HepG2 (cell line): Measurements from ENCODE around the gene CEP68.

ENCODE experiments used
- TF ChIP-seq, protein P1 (sequence below), 2 experiments: fragments of 450-650 bp in 1 of 2; sonication (generic) in 1 of 2; formaldehyde crosslinking in 1 of 2; IDR thresholded peaks; 2 replicates each; pipeline versions ENCODE4 v1.6.1 to v1.8.0; 2016 to 2022; ENCODE audit warnings: antibody characterized with exemption in 1 of 2, mild to moderate bottlenecking in 1 of 2, missing genetic modification reagents in 1 of 2
- TF ChIP-seq, protein P2 (sequence below): sonication (generic); formaldehyde crosslinking; IDR thresholded peaks from 2 replicates; pipeline ENCODE4 v1.5.0; 2020; ENCODE audit warnings: mild to moderate bottlenecking, missing genetic modification reagents

DNA sequence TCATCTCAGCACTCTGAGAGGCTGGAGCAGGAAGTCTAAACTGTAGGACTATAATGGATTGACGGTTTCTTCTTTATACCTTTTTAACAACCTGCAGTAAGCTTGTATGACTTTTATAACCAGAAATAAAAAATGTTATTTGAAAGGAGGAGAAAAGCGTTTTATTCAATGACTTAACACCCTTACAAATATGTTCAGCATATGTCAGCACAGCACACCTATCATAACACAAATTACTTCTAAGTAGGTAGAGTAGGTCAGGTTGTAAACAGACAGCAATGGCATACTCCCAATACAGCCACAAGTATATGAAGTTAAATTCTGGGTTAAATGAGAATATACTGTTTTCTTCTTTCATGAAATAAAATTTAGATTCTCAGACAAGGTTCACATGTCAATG lies 57.6 kb downstream of the CEP68 start:
- TF ChIP-seq, protein P1, sequence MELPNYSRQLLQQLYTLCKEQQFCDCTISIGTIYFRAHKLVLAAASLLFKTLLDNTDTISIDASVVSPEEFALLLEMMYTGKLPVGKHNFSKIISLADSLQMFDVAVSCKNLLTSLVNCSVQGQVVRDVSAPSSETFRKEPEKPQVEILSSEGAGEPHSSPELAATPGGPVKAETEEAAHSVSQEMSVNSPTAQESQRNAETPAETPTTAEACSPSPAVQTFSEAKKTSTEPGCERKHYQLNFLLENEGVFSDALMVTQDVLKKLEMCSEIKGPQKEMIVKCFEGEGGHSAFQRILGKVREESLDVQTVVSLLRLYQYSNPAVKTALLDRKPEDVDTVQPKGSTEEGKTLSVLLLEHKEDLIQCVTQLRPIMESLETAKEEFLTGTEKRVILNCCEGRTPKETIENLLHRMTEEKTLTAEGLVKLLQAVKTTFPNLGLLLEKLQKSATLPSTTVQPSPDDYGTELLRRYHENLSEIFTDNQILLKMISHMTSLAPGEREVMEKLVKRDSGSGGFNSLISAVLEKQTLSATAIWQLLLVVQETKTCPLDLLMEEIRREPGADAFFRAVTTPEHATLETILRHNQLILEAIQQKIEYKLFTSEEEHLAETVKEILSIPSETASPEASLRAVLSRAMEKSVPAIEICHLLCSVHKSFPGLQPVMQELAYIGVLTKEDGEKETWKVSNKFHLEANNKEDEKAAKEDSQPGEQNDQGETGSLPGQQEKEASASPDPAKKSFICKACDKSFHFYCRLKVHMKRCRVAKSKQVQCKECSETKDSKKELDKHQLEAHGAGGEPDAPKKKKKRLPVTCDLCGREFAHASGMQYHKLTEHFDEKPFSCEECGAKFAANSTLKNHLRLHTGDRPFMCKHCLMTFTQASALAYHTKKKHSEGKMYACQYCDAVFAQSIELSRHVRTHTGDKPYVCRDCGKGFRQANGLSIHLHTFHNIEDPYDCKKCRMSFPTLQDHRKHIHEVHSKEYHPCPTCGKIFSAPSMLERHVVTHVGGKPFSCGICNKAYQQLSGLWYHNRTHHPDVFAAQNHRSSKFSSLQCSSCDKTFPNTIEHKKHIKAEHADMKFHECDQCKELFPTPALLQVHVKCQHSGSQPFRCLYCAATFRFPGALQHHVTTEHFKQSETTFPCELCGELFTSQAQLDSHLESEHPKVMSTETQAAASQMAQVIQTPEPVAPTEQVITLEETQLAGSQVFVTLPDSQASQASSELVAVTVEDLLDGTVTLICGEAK (IDR thresholded peaks at IDR 0.05), result no peak
- TF ChIP-seq, protein P1 (CRISPR knock-in tag; IDR thresholded peaks at IDR 0.05), result no peak
- TF ChIP-seq, protein P2, sequence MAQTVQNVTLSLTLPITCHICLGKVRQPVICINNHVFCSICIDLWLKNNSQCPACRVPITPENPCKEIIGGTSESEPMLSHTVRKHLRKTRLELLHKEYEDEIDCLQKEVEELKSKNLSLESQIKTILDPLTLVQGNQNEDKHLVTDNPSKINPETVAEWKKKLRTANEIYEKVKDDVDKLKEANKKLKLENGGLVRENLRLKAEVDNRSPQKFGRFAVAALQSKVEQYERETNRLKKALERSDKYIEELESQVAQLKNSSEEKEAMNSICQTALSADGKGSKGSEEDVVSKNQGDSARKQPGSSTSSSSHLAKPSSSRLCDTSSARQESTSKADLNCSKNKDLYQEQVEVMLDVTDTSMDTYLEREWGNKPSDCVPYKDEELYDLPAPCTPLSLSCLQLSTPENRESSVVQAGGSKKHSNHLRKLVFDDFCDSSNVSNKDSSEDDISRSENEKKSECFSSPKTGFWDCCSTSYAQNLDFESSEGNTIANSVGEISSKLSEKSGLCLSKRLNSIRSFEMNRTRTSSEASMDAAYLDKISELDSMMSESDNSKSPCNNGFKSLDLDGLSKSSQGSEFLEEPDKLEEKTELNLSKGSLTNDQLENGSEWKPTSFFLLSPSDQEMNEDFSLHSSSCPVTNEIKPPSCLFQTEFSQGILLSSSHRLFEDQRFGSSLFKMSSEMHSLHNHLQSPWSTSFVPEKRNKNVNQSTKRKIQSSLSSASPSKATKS (CRISPR knock-in tag), result no peak
